H1 (cell line): Measurements from ENCODE around the gene AFF2. TPM values are rescaled to one million over a fixed set of nuclear protein-coding genes. Genes with fewer than 3 reads are reported as not detected.

ENCODE experiments used
- ASH2L ChIP-seq: fragments of 200-600, 300-600 bp; sonication (generic); IDR thresholded peaks from one replicate; pipeline ENCODE4 v1.7.1; 2017; ENCODE audit warnings: low read length
- SIN3A ChIP-seq, 2 experiments: IDR thresholded peaks in 1 of 2; conservative IDR thresholded peaks in 1 of 2; 2 replicates each; pipeline ENCODE4 v1.6.1; 2011 to 2012; ENCODE audit warnings: low read length in 2 of 2, improper control_type of control experiment in 1 of 2, low read depth in 1 of 2, mild to moderate bottlenecking in 1 of 2
- polyA plus RNA-seq, 7 experiments: library from polyadenylated mRNA; depleted of rRNA in 3 of 7; stranded (reverse) in 5 of 7; unstranded in 2 of 7; fragments of >200 nt in 5 of 7; fragments of 200-250 nt in 2 of 7; gene quantifications; 1 replicate in 5 of 7; 2 replicates in 1 of 7; 4 replicates in 1 of 7; pipeline versions ENCODE4 v1.2.1 to v1.2.3, GENCODE V29; 2011 to 2013; ENCODE audit warnings: missing spikeins in 2 of 7, mixed read lengths in 2 of 7
- total RNA-seq: library from RNA; stranded (reverse); fragmentation: NEBNext Ultra II Directional; extraction: Animal tissue kit (Norgen Biotek cat#: 25700); gene quantifications from 2 replicates; pipeline ENCODE4 v1.2.1, GENCODE V29; 2021

The AFF2 gene
- total and polyA plus RNA-seq, 2 of the 8 experiments (the other 6 are each of a cell fraction or from before 2014, with no cell fraction given): 2.0 to 7.3 TPM

DNA sequence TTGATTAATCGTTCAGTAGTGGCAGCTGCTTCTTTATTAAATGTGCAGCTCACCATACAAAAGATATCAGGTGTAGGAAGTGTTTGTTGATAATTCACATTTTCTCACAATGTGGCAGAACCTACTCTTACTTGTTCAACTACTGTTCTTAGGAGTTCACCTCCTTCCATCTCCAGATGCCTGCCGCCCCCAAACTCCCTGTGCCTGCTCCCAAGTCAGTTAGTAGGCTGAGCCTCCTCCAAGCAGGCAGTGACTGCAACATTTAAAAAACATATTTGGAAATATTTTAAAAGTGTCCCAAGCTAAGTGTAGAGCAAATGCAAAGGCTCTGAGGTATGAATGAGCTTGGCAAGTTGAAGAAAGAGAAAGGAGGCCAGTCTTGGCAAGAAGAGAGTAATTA lies 100.2 kb downstream of the AFF2 start (continued):
- TF ChIP-seq SIN3A (conservative IDR thresholded peaks at IDR 0.05 in 1 of 2, IDR thresholded peaks at IDR 0.05 in 1 of 2; ENCODE audit: low read depth in 1 of 2, low read length in 2 of 2) (no peak), ASH2L (no peak)
